Measurements from ENCODE around the gene NXPH1. TPM values are rescaled to one million over a fixed set of nuclear protein-coding genes. Genes with fewer than 3 reads are reported as not detected.

NXPH1 gene
- total RNA-seq: not detected
- long read RNA-seq: 0 reads

- DNase-seq (ENCODE audit: low spot score): no peak
These were observed at the start of gene NXPH1 for GRCh38 chr7:8433477-8434289. TSS of gene NXPH1 (plus strand) at chr7:8433609.

DNA sequence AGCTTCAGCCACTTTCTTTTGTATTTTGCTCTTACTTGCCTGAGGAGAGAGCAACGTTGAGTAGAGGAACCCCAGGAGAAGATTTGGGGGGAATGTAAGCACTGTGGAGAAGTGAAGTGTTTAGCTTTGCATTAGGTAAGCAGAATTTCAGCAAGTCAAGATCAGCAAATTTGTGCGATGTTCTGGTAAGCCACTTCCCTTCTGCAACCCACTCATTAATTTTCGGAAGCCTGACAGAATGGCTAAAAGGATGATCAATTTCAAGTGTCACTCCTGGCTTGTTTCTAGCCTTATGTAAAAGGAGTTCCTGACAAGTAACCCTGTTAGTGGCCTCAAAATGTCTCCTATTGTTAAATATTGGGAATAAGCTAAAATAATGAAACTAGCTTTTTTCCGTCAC, 48.5 kb upstream of the NXPH1 start:
- no peak for DNase-seq (ENCODE audit: low spot score)

GRCh38 chr7:8386926-8387550, 46.4 kb upstream of the NXPH1 start:
- DNase-seq (ENCODE audit: low spot score): no peak

DNA sequence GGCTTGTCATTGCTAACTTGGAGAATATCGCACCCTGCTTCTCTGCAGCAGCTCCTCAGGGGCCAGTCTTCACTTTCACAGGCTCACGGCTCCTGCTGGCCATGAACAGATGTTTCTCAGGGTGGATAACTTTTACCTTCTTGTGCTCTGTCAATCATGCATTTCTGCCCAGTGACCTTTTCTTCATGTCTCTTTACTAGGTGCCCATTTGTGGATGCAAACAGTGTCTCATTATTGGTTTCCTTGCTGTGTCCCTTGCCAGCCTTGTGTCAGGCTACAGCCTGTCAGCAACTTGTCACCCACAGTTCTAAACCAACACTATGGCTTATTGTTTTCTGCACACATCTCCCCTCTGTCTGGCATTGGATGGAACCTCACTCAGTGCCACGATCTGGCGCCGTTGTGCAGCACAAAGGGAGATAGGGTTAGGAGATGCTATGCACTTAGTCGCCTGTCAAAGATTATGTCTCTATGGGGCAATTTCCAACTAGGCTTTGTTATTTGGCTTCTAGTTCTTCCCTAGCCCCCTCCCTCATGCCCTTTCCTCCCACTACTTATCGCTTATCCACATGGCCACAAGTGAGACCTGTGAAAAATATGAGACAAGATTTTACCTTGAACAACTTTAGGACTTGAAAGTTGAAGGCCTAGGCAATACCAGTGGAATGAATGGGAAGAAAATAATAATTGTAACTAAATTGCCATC, 45.7 kb upstream of the NXPH1 start:
- DNase-seq (ENCODE audit: low spot score): no peak

- no peak for DNase-seq (ENCODE audit: low spot score)
These were observed 45.2 kb upstream of the NXPH1 start for GRCh38 chr7:8388257-8388625.

DNA sequence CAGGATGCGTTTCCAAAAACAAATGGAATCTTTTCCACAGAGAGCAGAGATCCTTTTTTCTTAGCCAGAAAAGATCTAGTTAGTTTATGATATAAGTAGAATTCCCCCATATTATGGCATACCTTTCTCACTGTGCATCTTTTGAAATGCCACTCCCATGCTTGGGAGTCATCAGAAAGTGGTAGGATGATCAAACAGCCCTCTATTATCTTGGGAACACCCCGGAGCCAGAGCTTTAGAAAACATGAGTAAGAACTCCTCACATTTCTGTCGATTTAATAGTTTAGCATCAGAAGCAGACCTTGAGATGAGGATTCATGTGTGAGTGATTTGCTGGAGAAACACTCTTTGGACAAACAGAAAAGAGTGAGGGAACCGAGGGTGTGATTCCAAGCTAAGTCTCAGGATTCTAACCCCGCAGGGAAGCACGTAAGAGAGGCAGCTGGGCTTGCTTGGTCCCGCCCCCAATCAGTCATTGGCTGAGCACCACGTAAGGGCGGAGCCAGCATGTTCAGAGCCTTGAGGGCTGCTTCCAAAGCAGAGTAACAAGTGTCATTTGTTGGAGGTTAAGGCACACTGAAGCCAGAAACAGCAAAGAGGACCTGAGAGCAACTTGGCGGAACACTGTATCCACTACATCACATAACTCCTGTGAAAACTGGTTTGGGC, 43.7 kb upstream of the NXPH1 start:
- no peak for DNase-seq (ENCODE audit: low spot score)

- DNase-seq (ENCODE audit: low spot score): no peak
These were observed 43.2 kb upstream of the NXPH1 start for GRCh38 chr7:8390262-8390626.

DNA sequence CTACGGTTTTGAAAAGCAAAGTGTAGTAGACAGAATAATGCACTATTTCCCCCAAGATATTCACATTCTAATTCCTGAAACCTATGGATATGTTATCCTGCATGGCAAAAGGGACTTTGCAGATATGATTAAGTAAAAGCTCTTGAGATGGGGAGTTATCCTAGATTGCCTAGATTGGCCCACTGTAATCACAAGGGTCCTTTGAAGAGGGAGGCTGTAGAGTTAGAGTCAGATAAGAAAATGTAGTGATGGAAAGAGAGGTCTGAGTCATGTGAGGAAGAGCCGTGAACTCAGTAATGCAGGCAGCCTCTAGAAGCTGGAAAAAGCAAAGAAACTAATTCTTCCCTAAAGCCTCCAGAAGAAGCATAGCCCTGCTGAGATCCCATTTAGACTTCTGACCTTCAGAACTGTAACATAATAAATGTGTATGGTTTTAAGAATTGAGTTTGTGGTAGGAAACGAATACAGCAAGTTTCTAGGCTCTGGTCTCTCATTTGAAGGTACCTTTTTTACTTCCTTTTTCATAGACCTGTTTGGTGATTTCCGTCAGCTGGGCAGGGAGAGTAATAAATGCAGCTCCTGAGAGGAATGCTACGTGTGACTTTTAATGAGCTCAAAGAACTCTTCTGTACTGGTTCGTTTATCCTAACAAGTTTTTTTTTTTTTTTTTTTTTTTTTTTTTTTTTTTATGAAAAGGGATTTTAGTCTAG, 41.9 kb upstream of the NXPH1 start:
- DNase-seq (ENCODE audit: low spot score): no peak

DNA sequence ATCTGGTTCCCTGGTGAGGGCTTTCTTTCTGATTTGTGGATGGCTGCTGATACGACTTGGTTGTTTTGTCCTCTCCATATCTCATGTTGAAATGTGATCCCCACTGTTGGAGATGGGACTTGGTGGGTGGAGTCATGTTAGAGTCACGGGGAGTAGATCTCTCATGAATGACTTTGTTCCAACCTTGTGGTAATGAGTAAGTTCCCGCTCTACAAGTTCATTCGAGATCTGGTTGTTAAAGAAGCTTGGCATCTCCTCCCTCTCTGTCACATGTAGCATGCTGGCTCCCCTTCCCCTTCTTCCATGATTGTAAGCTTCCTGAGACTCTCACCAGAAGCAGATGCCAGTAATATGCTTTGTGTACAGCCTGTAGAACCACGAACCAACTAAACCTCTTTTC, 37.1 kb upstream of the NXPH1 start:
- DNase-seq (ENCODE audit: low spot score): no peak

DNA sequence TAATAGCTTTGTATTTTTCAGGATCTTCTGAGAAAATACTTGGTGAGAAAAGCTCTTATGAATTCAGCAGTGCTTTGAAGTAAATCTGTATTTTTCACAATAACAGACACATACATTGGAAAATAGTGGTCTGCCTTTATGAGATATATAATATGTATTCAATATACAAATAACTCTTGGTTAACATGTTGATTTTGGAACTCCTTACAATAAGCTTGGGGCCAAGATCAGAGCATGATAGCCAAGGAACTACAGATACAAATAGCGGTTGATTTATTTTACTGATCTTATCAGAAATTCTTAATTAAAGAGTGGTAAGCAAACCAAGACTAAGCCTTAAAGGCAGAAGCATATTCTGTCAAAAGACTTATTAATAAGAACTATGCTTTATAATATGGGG, 24.5 kb upstream of the NXPH1 start:
- DNase-seq (ENCODE audit: low spot score): no peak

DNA sequence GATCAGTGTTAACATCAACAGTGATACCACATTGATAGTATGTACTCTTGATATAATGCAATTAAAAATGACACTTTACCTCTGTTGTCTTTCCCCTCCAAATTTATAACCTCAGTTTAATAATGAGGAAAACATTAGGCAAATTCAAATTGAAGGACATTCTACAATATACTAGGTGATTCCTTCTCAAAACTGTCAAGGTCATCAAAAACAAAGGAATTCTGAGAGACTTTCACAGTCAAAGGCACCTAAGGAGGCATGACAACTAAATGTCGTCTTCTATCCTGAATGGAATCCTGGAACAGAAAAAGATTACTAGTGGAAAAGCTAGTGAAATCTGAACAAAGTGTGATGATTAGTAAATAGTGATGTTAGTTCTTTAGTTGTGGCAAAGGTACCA, 22.3 kb upstream of the NXPH1 start:
- DNase-seq (ENCODE audit: low spot score): no peak

DNA sequence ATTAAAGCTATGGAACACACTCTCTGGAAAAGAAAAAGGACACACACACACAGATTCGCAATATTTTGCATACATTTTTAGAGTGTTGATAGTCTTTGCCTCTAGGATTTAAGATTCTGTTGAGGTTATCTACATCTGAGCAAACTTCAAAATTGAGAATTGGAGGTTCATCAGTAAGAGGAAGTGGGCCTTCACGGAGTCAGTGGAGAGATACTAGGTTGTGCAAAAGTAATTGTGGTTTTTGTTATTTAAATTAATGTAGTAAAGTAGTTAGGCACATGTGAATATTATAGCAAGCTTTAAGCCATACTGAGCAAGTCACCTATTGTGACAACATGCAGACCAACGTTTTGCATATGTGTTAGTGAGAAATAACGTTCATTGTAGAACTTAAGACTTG, 19.8 kb upstream of the NXPH1 start:
- no peak for DNase-seq (ENCODE audit: low spot score)

DNA sequence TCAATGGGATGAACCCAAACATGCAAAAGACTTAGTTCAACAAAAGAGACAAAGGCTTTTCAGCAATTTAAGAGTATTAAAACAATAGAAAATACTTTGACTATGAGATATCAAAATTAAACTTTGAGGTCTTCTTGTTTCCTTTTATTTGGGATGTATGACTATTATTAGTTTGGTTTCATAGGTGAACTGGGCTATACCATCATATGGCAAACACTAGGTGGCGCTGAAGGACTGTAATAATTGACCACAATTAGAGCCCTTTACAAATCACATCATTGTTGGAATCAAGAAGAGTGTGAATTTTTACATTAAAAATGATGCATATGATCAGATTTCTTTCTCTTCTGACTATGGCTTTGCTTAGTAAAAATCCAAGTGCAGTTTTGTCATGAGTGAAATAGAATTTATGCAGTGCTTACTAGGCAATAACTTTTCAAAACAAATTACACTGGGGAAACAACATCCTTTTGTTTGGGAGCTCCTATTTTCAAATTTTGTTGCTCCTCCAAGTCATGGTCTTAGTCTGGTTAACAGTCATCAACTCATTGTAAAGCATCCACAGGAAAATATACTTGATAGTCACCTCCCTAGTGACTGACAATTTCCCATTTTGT, 14.7 kb upstream of the NXPH1 start:
- DNase-seq (ENCODE audit: low spot score): no peak

DNA sequence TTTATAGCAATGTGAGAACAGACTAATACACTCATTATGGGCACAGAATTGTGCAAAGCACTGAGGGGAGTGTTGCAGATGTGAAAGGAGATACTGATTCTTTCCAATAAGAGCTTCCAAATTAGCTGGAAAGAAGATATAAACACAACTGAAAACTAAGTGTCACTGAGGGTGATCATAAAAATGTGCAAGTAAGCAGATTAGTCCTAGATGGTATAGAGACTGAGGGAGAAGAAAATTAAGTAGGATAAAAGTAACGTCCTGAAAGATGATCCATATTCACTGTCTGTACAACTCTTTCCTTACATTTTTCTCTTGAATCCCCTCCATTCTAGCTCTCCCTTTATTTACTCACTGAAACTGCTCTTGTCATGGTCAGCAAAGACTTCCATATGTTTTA, 11.2 kb upstream of the NXPH1 start:
- DNase-seq (ENCODE audit: low spot score): no peak

- DNase-seq (ENCODE audit: low spot score): no peak
These were observed 10.4 kb upstream of the NXPH1 start for GRCh38 chr7:8423057-8423456.

DNA sequence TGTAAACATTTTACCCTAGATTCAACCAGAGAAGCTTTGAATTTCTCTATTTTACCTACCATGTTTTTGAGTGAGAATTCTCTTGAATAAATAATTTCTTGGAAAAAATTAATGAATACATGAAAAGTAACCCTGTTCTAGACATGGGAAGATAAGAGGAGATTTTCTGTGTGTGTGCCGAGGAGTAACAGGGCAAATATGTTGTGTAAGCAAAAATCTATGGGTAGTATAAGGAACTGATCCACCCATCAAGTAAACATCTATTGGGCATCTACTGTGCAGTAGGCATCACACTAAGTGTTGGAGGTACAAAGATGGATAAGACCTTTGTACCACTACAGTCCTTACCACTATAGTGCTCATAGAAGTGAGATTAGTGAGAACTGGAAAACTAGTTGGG, 8.2 kb upstream of the NXPH1 start:
- DNase-seq (ENCODE audit: low spot score): no peak

- no peak for DNase-seq (ENCODE audit: low spot score)
These were observed 2.8 kb upstream of the NXPH1 start for GRCh38 chr7:8430643-8431042.

DNA sequence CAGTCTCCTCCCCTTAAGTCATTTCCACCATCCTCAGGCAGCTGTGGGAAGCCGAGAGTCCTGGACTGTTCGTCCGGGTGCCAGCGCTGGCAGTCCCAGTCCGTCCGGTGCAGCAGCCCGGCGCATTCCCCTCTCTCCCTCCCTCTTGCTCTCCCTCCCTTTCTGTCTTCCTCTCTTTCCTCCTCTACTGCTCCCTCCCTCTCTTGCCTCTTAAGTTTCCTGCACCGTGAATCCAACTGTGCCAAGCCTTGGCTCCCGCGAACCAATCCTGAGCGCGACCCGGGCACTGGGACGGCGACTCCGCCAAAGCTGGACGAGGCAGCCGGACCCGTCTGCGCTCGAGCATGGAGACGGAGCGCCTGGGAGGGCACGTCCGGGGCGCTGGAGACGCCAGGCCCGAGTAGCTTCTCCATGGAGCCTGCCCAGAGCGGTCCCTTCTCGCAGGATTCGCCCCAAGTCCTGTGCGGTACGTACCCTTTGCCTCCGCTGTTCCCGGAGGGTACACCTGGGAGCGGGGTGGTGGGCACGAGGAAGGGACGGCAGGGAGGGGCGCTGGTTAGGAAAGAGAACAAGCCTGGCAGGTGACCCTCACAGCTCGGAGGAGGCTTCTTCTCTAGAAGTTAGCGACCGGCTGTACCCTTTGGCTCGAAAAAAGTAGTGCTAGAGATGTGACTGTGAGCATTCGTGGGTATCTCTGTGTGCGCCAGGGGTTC, 1.0 kb downstream of the NXPH1 start:
- no peak for DNase-seq (ENCODE audit: low spot score)

GRCh38 chr7:8435095-8435494, 1.7 kb downstream of the NXPH1 start:
- DNase-seq (ENCODE audit: low spot score): no peak
